Measurements from ENCODE around the gene FCN2.

FCN2 gene

DNA sequence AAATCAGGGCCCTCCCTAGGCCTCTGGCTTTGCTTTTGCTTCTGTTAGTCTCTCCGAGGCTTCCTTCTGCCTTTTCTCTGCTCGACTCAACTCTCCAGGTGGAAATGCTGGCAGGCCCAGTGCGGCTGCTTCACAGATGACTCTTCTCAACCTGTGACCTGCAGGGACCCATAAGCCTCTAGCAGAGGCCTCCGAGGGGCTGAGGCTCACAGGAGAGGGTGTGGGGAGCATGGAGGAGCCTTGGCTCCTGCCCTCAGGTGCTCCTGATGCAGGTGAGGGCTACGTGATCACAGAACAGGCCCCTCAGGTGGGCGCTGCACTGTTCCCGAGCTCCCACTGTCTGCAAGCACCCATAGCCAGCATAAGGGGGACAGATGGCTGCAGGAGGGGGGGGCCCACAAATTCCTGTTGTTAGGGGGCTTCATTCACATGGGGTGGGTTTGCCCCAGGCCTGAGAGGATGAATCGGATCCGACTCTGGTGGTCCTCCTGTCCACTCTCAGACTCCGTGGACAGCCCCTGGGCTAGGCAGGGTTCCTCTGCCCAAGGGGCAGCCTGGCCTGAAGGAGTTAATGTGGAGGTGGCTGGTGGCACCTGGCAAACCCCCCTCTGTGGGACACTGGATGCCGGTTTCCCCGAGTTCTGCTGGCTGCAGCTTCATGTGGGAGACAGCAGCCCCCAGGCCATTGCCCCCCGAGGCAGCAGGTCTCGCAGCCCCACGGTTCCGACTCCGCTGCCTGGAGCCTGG lies 10.9 kb upstream of the FCN2 start:
- DNase-seq: no peak

DNA sequence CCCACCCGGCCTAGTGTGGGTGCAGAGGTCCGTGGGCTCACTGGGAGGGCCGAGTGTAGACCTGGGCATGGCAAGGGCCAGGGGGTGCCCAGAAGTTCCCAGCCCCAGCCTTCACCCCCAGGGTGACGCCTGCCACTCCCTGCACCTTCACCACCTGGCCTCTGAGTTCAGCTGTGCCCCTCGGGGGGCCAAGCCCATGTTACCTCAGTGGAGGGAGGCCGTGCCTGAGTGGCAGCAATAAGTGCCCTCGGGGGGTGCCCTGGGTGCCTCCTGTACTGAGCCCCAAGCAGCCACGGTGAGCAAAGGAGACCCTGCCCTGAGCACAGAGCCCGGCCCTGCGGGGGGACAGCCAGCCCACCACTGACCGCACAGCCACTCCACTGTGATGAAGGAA lies 10.3 kb upstream of the FCN2 start:
- DNase-seq: no peak

DNA sequence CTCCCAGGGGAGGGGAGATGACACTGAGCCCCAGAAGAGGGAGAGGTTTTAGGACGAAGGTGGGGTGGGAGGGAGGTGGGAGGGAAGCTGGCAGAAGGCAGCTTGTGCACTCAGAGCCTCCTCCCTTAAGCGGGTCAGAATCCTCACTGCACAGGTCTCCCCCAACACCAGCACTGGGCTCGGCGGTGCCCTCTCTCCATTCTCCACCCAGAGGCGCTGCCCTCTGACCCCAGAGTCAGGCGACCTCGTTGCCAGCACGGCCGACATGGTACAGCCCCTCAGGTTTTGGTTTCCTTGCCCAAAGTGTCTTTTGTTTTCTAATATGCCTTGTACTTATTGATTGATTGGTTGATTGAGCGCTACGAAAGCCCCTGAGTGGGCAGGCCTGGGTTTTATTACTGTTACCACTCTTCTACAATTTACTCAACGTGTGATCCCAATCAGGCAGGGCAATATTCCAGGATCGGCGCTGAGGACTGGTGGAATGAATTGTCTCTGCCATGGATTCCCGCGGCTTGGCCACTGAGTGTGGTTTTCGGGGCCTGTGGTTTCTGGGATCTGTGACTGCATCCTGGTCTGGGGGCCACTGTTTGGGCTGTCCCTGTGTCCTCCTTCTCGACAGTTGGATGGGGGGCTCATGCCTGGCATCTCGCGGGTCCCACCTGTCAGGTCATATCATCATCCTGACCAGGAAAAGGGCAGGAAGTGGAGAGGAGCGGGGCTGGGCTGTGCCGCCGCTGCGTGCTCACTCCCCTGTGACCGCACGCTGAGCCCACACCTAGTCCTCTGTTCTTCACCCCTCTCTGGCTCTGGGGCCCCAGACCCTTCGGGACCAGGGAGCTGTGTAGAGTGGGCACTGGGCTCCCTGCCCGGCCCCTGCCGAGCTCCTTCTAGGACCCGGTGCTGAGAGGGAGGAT lies 9.6 kb upstream of the FCN2 start:
- DNase-seq: no peak

DNA sequence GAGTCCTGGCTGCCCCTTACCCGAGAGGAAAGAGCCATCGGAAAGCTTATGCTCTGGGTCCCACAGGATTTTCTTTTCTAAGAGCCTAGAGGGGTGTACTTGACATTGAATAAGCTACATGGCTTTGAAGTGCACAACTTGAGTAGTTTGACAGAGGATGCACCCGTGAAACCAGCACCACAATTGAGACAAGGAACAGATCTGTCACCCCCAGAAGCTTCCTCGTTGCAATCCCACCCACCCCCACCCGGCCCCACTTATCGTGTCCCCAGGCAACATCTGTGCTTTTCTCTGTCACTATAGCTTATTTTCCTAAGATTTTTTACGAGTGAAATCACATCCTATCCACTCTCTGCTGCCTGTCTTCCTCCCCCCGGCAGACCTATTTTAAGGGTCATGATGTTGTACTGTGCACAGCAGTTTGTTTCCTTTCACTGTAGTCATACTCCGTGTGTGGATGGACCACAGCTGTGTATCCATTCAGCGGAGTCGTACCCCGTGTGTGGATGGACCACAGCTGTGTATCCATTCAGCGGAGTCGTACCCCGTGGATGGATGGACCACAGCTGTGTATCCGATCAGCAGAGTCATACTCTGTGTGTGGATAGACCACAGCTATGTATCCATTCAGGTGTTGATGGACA lies 8.8 kb upstream of the FCN2 start:
- DNase-seq: no peak

GRCh38 chr9:134872482-134873231 lies 8.0 kb upstream of the FCN2 start:
- DNase-seq: no peak

DNA sequence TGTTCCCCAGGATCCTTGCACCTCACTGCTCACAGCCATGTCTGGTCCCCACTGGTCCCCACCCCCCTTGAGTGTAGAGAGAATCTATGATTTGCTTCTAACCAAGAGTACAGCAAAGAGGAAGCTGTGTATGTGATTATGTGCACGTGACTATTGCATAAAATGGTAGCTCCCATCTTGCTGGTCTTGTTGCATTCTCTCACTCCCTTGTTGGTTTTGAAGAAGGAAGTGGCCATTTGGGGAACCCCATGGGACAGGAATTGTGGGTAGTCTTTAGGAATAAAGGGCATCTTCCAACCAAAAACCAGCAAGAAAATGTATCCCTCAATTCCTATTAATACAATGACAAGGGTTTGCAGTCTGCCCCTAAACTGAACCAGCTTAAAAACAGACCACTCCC lies 5.2 kb upstream of the FCN2 start:
- DNase-seq: no peak

- DNase-seq: no peak
Measured at GRCh38 chr9:134877541-134877940, 3.1 kb upstream of the FCN2 start.

- no peak for DNase-seq
Measured at GRCh38 chr9:134879664-134880483, 736 bp upstream of the FCN2 start.

DNA sequence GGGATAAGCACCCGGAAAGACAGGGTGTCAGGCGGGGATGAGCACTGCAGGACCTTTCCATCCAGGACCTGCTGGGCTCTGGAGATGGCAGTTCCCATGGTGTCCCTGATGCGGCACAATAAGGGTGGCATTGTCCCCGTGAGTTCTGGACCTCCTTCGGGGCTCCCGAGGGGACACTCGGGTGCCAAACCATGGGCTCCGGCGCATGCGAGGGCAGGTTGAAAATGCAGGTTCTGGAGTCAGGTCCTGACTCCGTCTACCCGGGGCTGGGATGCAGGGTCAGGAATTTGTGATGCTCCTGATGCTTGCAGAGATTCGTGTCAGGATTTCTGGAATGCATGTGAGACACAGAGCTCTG lies 682 bp downstream of the FCN2 start:
- DNase-seq: no peak

DNA sequence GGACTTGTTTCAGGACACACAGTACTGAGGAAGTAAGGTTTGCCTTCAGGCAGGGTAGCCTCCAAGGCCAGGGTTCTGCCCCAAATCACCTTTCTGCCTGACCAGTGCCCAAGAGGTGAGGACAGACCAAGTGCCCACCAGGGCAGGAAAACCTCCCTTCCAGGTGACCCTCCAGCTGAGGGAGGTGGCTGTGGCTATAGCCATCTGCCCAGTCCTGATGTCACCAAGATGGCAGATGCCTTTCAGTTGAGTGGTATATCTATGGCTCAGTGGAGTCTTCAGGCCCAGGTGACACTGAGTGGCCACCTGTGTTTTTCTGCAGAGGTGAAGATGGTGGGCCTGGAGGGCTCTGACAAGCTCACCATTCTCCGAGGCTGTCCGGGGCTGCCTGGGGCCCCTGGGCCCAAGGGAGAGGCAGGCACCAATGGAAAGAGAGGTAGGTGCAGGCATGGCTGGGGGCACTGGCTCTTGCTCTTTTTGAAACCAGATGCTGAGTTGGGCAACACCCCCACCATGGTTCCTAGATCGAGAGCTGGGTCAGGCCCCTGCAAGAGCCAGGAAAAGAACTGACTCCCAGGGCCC lies 1.7 kb downstream of the FCN2 start:
- no peak for DNase-seq

DNA sequence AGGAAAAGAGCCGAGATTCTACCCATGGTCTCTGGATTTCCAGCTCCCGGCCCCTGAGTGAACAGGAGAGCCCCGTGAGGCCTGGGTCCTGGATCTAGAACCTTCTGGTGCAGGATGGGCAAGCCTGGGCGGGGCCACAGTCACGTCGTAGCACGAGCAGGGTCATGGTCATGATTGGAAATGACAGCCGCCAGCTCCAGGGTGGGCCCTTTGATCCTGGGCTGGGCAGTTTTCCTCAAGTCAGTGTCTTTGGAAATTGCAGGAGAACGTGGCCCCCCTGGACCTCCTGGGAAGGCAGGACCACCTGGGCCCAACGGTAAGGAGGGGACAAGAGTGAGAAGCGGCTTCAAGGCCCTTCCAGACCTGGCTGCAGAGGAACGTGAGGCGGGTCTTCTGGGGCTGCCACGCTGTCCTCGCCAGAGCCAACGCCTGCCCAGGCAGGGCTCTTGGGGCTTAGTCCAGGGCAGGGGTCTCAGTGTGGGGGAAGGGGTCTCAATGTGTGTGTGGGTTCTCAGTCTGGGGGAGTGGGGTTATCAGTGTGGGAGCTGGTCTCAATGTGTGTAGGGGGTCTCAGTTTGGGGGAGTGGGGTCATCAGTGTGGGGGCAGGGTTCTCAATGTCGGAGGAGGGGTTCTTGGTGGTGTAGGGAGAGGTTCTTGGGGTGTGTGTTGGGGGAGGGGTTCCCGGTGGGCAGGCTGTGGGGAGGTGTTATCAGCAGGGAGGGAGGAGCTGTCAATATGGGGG lies 2.6 kb downstream of the FCN2 start:
- DNase-seq: no peak

DNA sequence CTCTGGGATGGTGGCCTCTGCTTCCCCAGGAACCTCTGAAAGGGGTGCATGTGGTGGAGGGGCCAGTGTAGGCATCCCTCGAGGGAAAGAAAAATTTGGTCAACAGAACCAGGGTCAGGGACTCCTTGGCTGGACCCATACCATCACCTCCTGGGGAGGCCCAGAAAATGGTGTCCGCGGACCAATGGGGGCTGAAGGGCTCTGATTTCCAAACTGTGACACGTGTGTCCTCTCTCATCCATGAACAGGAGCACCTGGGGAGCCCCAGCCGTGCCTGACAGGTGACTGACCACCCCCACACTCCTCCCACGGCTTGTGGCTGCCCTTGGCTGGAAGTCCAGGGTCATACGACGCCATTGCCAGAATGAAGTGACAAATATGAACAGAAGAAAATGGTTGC lies 3.9 kb downstream of the FCN2 start:
- no peak for DNase-seq

GRCh38 chr9:134885001-134885678 lies 4.5 kb downstream of the FCN2 start:
- no peak for DNase-seq

GRCh38 chr9:134885679-134886412 lies 5.2 kb downstream of the FCN2 start:
- DNase-seq: no peak

GRCh38 chr9:134886413-134886913 lies 5.9 kb downstream of the FCN2 start:
- DNase-seq: no peak

DNA sequence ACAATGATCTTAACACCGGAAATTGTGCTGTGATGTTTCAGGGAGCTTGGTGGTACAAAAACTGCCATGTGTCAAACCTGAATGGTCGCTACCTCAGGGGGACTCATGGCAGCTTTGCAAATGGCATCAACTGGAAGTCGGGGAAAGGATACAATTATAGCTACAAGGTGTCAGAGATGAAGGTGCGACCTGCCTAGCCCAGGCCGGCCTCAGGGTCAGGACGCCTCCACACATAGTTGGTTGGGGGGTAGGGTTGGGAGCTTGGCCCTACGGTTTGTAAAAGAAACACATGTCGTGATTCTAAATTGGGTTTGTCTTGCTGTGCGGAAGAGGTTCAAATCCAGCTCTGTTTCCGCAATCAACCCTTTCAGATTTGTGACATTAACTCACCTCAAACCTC lies 6.6 kb downstream of the FCN2 start:
- no peak for DNase-seq

- DNase-seq: no peak
Measured at GRCh38 chr9:134887686-134888602, 7.3 kb downstream of the FCN2 start.

DNA sequence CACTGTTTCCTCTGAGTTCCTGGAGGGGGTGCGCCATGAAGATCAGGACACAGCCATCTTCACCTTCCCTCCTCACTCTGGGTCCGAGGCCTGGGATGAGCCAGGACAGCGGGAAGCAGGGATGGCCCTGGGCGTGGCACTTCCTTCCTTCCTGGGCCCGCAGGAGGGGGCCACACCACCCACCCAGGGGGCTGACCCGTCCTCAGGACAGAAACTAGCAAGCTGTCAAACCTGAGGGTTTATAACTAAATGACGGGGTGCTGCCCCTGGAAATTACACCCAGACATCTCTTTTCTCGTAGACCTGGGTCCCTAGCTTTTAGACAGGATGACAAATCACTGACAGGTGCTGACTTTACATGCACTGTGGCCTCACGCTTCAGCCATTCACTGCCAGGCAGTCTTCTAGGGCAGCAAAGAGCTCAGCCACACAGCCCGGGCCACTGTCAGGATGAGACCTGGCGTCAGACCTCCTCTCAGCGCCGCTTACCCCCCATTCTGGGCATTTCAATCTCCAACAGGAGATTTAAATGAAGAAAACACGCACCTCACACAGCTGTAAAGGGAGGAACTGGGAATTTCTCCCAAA lies 8.1 kb downstream of the FCN2 start:
- no peak for DNase-seq

All from activated CD8-positive, alpha-beta memory T cell treated with anti-CD3 and anti-CD28 coated beads, Interleukin-2, amount 50 U/mL, for 4 hours (primary cell).